G401 (cell line): Measurements from ENCODE around the gene HOXD12. TPM values are rescaled to one million over a fixed set of nuclear protein-coding genes. Genes with fewer than 3 reads are reported as not detected.

Source experiments
- DNase-seq: peaks from one replicate; pipeline ENCODE4 v3.0.0-alpha.2; 2015; ENCODE audit warnings: low spot score
- in situ Hi-C: cut with HindIII; loops from 2 replicates; pipeline ENCODE4 v1.10.0; 2016; ENCODE audit warnings: low sequenced_read_pairs, mixed read lengths
- total RNA-seq: library from RNA; depleted of rRNA; stranded (reverse); fragments of >200 nt; shearing (Covaris generic); gene quantifications from 2 replicates; pipeline ENCODE4 v1.2.3, GENCODE V29; 2014

HOXD12 gene
- total RNA-seq, 1 experiment from 2014 or later = not detected

DNA sequence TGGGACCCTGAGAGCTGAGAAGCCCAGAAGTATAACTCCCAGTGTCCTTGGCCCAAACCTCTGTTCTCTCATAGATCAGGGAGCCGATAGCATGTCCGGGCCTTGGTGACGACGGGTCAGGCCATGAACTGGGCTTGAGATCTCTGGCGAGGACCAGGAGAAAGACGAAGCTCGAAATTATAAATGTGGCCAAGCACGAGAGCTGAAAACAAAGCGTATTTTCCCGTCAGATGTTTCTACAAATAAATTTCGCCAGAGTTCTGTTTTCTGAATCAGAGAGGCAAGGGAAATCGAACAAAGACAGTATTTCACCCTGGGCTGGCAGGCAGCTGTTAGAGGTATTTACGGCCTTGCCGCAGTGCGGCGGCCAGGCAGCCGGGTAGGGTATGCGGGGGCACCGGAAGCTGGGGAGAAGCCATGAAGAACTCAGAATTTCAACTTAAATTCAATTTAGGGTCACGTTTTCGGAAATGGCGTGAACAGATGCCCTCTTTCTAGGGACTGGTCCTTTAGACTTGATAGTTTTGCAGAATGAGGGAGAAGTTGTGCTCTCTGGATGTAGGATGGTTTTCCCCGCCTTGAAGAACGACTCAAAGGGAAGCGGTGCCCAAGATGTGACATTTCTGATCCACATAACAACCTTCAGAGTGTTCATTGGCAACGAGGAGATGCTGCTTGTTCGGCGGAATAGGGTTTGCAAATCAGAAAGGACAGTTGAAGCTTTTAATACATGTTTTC, 39.5 kb downstream of the HOXD12 start:
- in situ Hi-C loops = no loop called here
- DNase-seq = no peak

- no peak for DNase-seq
- in situ Hi-C loops = no loop called here
These were observed 40.3 kb downstream of the HOXD12 start for GRCh38 chr2:176139661-176140512.

GRCh38 chr2:176140513-176141317, 41.1 kb downstream of the HOXD12 start:
- DNase-seq = peak; percentile 23

DNA sequence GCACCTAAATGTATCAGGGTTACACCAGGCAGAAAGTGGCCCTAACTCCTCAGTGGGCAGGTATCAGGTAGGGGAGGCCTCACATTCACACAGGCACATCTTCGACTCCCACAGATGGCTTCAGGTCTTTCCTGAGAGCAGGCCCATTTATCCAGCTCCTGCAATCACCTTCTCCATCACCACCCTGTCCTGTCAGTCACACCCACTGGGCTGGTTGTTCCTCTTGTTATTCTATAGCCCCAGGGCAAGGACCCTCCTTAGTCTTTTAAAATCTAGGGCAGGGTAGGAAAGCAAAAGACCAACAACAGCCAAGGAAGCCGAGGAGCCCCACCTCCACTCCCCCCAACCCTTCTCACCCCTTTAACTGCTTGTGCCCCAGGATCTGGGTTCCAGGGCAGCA, 42.7 kb downstream of the HOXD12 start:
- no peak for DNase-seq
- in situ Hi-C loops = no loop called here

More at GRCh38 chr2:176140513-176141317, 41.1 kb downstream of the HOXD12 start:
- in situ Hi-C loops = no loop called here

DNA sequence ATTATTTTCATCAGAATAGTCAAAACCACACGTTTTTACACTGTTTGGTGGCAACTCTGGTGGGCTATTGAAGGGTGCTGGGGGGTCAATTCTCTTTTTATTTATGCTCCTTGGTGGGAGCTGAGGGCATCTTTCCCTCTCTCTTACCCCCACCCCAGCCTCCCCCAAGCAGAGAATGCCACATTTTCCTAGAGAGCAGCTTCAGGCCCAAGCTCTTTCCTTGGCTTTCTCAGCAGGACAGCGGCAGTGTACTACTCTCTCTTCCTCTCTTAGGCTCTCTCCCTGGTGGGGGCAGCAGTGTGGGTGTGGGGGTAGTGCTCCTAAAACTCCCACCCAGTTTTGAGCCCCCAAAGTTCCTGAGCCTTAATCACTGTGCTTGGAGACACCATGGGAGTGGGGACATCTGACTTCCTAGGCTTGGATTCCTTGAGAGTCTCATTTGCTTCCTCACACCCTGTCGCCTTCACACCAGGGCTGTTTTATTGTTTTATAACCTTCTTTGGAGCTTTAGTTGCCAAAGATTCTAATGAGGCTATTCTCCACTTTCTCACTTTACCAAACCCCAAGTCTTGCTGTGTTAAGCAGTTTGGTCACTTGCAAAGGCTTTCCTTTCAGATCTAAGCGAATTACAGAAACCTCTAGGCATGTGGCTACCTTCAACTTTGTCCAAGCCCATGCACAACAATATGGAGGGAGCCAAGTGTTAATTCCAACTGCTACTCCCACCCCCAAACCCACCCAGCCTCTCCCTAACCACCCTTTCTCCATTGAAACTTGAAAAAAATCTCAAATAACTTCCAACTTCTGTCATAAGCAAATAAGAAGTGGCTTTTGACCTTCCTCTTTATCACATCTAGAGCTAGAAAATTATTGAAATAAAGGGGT, 45.7 kb downstream of the HOXD12 start:
- no peak for DNase-seq
- in situ Hi-C loops = no loop called here

- no peak for DNase-seq
- in situ Hi-C loops = no loop called here
These were observed 46.5 kb downstream of the HOXD12 start for GRCh38 chr2:176146101-176146500.

GRCh38 chr2:176146645-176147044, 47.0 kb downstream of the HOXD12 start:
- DNase-seq = no peak
- in situ Hi-C loops = no loop called here

GRCh38 chr2:176147210-176147799, 47.7 kb downstream of the HOXD12 start:
- DNase-seq = no peak
- in situ Hi-C loops = no loop called here

DNA sequence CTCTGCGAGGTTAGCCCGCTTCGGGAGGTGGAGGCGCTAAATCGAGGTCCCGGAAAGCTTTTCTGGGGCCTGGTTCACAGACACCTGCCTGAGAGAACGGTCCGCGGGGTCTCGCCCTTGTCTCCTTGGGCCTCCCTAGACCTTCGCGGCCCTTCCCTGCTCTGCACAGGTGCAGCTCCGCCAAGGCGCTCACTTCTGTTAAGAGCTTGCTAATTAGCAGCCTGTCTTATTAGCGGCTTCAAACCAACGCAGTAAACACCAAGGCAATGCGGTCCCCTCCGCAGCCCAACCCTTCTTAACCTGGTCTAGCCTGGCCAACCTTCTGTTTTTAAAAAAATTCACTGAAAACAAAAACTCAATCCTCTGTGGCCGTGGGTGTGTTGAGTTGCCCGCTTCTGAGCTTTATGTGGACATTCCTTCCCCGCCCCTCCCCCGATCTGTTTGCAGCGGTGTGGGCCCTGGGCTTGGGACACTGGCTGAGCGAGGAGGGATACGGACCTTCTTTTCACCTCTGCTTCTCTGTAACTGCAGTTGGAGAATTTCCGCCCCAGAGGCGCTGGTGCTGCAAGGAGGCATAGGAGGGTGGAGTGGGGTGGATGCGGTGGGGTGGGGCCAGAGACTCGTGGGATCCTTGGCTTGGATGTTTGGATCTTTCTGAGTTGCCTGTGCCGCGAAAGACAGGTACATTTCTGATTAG, 48.4 kb downstream of the HOXD12 start:
- DNase-seq = no peak
- in situ Hi-C loops = no loop called here

DNA sequence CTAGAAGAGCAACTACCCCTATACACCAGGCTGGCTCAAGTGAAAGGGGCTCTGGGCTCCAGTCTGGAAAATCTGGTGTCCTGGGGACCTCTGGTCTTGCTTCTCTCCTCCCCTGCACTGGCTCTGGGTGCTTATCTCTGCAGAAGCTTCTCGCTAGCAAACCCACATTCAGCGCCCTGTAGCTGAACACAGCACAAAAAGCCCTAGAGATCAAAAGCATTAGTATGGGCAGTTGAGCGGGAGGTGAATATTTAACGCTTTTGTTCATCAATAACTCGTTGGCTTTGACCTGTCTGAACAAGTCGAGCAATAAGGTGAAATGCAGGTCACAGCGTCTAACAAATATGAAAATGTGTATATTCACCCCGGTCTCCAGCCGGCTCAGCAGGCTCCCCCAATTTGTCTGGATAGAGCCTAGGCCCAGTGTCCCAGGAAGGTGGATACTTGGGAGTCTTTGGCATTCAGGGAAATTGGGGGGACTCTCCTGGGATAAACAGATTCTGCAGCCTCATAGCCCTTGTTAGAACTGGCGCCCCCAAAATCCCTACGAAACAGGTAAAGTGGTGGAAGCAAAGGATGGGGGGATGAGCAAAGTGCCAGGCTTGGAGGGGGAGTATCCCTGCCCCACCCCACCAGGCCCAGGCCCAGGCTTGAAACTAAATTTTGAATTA, 49.3 kb downstream of the HOXD12 start:
- in situ Hi-C loops = no loop called here
- no peak for DNase-seq

GRCh38 chr2:176149481-176149938, 49.9 kb downstream of the HOXD12 start:
- no peak for DNase-seq
- in situ Hi-C loops = no loop called here

DNA sequence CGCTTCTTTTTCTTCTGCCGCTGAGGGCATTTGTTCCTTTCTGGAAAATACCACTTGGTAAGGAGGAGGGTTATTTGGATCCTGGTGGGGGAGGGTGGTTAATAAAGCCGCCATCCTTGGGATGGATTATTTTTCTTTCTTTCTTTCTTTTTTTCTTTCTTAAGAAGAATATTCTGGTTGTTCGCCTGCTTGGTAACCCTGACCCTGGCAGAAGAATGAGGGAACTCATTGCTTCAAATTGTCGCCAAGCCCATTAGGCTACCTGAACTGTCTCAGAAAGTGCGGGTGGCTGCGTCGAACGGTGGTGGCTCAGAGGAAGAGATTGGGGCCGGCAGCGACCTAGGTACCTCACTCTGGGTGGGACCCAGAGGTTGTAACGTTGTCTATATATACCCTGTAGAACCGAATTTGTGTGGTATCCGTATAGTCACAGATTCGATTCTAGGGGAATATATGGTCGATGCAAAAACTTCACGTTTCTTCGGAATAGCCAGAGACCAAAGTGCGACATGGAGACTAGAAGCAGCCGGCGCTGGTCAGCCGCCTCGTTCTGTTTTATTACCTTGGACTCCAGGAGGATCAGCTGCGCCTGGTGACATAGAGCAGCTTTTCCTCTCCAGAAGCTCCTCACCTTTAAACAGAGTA, 50.5 kb downstream of the HOXD12 start:
- no peak for DNase-seq
- in situ Hi-C loops = no loop called here

GRCh38 chr2:176150584-176151441, 51.2 kb downstream of the HOXD12 start:
- no peak for DNase-seq
- in situ Hi-C loops = no loop called here

DNA sequence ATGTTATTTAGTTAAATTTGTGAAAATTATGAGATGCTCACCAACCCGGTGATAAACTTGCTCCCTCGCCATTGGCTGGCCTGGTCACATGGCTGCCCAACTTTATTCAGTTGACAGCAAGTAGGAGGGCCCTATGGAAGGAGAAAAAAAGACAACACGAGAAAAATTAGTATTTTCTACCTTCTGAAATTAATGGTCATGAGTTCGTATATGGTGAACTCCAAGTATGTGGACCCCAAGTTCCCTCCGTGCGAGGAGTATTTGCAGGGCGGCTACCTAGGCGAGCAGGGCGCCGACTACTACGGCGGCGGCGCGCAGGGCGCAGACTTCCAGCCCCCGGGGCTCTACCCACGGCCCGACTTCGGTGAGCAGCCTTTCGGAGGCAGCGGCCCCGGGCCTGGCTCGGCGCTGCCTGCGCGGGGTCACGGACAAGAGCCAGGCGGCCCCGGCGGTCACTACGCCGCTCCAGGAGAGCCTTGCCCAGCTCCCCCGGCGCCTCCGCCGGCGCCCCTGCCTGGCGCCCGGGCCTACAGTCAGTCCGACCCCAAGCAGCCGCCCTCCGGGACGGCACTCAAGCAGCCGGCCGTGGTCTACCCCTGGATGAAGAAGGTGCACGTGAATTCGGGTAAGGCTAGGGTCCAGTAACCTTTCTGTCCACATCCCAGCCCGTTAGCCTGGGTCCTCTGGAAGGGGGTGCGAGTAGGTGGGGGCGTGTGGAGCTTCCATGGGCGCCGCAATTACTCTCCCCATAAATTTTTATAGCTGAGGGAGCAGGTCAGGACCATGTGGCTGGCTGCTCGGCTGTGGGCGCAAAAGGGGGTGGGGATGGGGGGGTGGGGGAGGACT, 52.1 kb downstream of the HOXD12 start, which contains the start of gene HOXD4:
Gene HOXD4 (plus strand): TSS at position 109 of the 846 bp plus-strand sequence. CDS start 84 bp downstream, at position 193.
- no peak for DNase-seq
- in situ Hi-C loops = no loop called here
